OCI-M2 (cell line): ENCODE results near the gene TGFB1.

Source experiments
- DNase-seq: peaks from one replicate; lab custom pipeline; 2025; ENCODE audit not compliant: unreplicated experiment; lab: John Stamatoyannopoulos, UW

Gene TGFB1

DNA sequence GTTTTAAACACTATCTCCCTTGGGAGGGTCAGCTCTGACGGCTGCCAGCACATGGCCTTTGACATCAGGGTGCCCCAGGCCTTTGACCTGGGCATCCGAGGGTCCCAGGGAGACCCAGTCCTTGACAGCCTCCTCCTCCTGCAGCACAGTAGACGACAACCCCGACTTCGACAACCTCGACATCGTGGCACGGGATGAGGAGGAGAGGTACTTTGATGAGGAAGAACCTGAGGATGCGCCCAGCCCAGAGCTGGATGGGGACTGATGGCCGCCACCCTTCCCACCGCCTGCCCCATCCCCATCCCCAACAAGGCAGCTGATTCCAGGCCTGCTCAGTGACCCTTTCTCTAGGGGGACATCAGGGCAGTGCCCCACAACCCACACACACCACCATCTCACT lies 31.3 kb downstream of the TGFB1 start:
- DNase-seq = no peak

DNA sequence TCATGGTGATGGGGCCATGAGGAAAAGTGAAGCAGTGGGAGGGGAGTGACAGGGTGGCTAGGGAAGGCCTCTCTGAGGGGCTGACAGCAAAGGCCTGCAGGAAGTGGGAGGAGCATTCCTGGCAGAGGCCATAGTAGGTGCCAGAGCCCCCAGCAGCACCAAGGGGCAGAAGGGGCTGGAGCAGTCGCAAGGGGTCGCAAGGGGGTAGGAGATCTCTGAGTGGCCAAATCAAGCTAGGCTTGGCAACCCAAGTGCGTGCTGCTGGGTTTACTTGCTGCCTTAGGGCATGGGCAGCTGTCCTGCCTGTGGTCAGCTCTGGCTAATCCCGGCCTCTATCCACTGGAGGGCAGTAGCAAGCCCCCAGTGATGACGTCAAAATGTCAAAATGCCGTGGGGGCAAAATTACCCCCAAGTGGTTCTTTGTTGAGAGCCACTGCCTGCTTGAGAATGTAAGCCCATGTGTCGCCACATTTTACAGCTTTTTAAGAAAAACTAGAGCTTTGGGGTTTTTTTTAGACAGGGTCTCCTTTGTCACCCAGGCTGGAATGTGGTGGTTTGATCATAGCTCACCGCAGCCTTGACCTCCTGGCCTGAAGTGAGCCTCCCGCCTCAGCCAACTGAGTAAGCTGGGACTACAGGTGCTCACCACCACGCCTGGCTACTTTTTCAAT lies 32.0 kb downstream of the TGFB1 start:
- DNase-seq = no peak

DNA sequence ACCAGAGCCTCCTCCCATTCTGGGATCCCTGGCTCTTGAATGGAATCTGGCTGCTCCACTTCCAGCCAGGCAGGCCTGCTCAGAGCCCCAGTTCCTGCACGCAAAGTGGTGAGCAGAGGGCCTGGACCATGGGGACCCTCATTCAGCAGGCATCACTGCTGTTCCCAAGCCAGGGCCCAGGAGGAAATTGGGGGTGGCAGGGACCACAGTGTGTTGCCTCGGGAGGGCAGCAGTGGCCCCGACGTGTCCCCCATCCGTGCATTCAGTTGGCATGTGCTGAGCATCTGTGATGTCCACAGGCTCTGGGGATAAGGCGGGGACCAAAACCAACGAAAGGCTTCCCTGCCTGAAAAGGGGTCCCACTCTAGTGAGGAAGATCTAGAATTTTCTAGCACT lies 32.5 kb downstream of the TGFB1 start:
- DNase-seq = no peak

DNA sequence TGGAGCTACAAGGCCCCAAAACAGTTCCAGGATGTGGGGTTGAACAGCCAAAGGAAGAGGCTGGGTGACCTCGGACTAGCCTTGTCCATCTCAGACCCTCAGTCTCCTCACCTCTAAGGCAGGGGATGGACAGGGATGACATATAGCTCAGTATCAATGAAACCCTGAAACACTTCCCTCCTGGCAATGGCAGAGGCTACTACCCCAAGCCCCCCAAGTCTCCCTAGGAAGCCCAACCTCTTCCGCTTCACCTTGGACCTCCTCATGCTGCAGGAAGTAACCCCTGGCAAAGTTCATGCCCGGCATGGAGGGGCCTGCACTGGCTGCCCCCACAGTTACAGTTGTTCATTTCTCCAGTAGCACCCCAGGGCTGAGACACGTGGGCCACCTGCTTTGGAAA lies 33.2 kb downstream of the TGFB1 start:
- no peak for DNase-seq

DNA sequence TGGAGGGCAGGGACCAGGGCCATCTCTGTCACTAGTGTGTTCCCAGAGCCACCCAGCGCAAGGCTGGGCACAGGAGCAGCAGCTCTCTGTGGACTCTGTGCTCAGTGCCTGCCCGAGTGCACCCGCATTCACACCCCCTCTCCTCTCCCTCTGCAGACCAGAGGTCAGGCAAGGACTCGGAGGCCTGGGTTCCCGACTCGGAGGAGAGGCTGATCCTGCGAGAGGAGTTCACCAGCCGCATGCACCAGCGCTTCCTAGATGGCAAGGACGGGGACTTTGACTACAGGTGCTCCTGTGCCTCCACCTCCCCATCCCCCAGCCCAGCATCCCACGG lies 33.6 kb downstream of the TGFB1 start:
- no peak for DNase-seq

DNA sequence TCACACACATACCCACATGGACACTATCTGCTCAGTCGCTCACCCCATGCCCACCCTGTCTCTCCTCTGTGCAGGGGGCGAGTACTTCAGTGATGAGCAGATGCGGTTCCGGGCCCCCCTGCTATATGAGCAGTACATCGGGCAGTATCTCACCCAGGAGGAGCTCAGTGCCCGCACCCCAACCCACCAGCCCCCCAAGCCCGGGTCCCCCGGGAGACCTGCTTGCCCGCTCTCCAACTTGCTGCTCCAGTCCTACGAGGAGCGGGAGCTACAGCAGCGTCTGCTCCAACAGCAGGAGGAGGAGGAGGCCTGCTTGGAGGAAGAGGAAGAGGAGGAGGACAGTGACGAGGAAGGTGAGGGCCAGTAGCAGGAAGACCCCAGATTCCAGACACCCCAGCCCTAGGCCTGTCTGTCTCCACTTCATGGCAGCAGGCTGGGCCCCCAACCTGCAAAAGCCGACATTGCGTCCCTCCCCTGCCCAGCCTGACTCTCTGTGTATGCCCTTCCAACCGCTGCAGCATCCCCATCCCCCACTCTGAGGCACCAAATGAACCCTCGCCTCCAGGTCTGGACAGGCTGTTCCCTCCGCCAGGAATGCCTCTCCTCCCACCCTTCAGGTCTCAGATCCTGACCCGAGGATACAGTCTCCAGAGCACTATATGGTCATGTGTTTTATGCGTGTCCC lies 34.1 kb downstream of the TGFB1 start:
- no peak for DNase-seq

DNA sequence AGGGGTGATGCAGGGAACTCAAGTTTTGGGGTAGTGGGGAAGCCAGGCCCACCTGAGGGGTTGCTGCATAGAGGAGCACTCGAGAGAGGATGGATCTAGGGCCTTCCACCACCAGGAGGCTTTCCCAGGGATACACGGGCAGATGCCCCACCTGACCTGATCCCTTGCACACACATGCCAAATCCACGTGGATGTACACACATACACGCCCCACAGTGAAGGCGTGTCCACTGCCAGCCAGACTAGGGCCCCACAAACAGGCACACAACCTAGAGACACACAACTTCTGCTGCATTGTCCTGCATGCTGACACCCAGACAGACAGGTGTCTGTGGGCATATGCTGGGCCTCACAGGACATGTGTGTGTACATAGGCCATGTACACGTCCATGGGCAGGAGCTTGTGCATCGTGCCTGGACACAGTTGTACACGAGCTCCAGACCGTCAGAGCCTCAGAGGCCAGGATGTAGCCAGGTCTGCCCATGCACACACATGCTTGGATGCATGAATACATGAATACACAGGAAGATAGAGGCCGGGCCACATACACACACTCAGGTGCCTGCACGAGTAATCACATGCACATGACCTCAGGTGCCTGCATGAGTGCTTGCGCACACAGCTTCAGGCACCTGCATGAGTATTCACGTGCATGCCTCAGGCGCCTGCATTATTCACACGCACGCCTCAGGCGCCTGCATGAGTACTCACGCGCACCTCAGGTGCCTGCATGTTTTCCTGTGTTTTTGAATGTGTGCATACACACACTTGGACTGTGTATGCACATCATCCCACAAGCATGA lies 34.8 kb downstream of the TGFB1 start:
- no peak for DNase-seq

DNA sequence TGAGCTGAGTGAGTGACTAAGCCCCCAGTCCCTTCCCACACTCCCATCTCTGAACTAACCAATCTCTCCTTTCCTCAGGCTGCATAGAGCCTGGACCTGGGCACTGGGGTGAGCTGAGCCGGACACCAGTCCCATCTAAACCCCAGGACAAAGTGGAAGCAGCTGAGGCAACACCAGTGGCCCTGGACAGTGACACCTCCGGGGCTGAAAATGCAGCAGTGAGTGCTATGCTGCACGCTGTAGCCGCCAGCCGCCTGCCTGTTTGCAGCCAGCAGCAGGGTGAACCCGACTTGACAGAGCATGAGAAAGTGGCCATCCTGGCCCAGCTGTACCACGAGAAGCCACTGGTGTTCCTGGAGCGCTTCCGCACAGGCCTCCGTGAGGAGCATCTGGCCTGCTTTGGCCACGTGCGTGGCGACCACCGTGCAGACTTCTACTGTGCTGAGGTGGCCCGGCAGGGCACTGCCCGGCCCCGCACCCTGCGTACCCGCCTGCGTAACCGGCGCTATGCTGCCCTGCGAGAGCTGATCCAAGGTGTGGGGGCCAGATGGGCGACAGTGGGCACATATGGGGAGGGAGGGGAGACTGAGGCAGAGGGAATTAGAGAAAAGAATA lies 37.3 kb downstream of the TGFB1 start:
- DNase-seq = no peak

DNA sequence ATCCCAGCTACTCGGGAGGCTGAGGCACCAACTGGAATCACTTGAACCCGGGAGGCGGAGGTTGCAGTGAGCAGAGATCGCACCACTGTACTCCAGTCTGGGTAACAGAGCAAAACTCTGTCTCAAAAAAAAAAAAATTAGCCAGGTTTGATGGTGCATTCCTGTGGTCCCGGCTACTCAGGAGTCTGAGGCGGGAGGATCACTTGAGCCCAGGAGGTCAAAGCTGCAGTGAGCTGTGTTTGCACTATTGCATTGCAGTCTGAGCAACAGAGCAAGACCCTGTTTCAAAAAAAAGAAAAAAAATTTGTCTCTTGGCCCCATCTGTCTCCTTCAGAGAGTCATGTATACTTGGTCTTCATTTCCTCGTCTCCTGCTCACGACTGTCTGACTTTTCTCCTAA lies 42.1 kb downstream of the TGFB1 start:
- no peak for DNase-seq

DNA sequence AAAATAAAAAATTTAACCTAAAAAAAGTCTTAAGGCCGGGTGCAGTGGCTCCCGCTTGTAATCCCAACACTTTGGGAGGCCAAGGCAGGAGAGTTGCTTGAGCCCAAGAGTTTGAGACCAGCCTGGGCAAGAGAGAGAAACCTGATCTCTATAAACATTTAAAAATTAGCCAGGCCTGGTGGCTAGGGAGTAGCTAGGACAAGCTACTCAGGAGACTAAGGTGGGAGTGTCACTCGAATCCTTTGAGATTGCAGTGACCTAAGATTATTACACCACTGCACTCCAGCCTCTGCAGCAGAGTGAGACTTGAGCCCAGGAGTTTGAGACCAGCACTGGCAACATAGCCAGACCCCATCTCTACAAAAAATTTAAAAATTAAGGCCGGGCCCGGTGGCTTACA lies 42.6 kb downstream of the TGFB1 start:
- no peak for DNase-seq

DNA sequence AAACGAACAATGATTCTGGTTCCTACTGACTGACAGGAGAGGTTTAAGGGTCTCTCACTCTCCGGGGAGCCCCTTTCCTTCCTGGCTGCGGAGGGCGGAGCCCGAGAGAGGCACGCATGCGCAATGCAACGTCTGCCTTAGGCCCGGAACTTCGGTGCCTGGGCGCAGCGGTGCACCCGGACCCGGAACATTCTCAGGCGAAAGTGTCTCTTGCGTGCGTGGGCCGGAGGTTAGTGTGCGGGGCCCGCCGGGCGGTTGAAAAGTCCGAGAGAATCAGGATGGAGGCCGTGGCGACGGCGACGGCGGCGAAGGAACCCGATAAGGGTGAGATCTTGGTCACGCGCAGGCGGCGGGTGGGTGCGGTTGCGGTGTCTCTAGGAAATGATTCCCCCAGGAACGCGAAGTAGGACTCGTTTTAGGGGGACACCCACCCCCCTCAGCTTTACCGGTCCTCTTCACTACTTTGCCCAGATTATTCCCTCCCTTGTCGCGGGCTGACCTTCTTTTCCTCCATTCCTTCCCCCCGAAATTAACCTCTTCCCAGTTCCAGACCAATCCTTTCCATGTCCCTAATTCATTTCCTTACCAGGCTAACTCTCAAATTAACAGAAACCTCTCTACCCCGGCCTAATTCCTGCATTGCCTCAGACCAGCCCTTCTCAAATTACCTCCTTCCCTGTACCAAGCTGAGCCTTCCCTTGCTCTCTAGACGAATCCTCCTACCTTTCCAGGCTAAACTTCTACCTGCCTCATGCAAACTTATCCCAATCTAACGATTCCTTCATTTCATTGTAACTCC lies 43.5 kb downstream of the TGFB1 start, which contains the start of gene CCDC97:
Gene CCDC97 (plus strand): TSS at position 140 of the 799 bp plus-strand sequence. CDS start 139 bp downstream, at position 279.
- DNase-seq = peak; percentile 71

DNA sequence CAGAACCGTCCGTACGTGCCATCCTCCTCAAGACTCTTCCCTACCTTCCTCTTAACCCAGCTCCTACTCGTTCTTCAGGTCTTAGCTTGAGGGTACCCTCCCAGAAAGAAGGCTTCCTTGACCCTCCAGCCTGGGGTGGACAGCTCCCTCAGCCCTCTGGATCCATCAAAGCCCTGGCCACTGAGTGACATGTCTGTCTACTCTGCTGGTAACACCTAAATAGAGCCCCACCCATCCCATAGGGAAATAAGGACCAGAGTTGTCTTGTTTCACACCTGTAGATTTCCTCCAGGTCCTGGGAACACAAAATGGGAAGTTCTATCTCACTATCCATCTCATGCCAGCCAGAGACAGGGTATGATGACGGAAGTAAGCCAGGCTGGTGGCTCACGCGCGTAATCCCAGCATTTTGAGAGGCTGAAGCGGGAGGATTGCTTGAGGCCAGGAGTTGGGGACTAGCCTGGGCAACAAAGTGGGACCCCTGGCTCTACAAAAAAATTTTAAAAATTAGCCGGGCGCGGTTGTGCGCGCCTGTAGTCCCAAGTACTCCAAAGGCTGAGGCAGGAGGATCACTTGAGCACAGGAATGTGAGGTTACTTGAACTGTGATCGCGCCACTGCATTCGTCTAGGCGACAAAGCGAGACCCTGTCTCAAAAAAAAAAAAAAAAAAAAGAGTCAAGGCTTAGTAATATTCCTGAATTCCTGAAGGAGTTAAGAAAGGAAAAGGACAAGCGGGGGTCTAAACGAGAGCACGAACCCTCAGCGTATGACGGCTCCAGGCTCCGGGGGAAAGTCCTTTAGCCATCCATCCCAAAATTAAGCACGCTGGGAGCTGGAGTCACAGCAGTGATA lies 44.3 kb downstream of the TGFB1 start:
- no peak for DNase-seq

DNA sequence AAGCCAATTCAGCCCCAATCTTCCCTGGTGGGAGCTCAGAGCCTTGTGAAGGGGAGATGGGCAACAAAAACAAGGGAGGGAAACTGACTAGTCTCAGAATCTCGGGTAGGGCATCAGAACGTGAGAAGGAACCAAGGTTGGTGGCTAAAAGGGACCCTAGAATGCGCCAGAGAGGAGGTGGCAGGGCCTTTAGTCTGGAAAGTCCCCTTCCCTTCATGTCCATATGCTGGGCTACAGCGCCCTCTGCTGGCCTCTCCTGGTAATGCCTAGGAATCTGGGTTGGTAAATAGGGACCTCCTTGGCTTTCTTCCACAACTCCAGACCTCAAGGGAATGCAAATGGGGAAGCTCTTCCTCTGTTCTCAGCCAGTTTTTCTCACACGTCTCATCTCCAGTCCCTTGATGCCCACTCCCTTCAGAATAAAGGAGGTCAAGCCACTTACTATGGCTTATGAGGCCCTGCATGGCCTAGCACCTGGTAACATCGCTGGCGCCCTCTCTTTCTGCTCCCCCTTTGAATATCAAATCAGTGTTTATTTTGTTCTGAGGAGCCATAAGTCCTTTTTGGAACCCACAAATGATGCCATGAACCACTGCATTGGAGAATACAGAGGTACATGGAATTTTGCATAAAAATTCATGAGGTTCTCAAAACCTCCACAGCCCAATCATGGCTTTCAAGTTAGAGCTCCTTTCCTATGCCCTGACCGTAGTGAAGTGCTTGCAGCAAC lies 45.1 kb downstream of the TGFB1 start:
- DNase-seq = peak; percentile 82

DNA sequence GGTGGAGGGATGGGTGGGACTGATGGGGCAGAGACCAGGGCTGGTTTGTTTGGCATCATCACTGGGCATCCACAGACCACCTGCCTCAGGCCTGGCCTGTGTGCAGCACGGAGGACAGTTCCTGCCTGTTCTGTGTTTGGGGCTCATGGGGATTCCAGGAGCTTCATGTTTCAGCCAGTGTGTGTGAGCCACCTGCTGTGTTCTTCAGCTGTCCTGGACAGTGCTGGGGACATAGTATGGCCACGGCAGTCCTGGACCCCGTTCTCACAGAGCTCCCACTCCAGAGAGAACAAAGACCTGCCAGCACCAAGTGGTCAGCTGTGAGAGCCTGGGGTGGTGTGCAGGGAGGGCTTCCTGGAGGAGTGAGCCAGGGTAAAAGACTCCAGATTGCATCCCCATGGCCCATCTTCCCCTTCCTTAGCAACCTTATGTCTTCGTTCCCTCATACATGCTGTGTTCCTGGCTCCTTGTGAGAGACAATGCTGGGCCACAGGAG lies 45.7 kb downstream of the TGFB1 start:
- DNase-seq = no peak

DNA sequence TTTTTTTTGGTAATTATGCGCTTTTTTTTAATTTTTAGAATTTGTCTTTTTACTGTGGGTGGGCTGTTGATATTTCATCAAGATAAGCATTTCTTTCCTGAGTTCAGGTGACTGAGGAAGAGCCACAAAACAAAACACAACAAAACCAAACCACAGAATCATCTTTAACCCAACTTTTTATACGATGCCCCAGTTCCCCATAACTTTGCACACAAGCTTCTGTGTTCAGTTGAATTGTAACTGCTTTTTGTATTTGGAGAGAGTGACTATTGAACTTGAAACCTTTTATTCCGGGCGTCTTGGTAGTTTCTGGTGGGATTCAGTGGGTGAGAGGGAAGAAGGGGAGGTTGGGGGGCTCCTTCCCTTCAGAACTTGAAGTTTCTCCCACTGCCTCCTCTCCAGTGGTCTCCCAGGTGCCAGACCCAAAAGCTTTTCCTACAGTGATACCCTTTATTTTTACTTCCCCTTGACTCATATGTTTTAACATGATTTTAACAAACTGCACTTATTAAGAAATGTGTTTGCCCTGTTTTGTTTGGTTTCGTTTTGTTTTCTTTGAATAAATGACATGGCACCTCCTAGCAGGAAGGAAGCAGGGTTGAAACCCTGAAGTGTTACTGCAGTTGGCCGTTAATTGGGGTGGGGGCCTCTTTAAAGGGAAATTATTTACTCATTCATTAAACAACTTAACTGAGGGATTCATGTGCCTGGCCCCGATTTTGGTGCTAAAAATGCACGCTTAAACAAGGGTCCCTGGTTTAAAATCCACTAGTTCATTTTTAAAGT lies 46.4 kb downstream of the TGFB1 start:
- DNase-seq = no peak

DNA sequence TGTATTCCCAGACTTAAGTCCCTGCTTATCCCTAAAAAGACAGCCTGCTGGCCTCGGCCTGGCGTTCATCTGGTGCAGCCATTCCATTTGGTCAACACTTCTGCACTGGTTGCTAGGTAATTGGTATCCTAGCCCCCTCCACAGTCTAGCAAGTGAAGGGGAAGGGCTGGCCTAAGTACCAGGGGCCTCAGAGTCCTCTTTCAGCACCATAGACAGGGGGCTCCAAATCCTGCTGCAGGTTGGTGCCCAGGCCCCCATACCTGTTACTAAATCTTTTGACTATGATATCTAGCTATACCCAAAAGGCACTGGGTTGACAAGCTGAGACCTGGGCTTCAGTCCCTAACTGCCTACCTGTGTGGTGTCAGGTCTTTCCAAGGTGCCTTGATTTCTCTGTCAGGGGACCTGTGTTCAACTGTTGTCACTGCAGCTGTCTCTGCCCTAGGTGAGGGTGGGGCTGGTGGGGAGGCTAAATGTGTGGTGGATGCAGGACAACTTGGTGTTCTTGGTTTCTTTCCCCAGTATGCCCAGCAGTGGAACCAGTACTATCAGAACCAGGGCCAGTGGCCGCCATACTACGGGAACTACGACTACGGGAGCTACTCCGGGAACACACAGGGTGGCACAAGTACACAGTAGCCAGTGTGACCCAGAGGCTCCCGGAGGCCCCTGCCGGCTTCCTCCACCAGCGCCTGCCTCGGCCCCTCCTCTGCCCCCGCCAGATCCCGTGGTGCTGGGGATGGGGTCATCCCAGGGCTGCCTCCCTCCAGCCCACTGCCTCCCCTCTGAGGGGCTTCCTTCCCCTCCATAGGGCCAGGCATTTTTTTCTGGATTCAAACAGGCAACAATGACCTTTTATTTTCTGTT lies 47.6 kb downstream of the TGFB1 start:
- no peak for DNase-seq

DNA sequence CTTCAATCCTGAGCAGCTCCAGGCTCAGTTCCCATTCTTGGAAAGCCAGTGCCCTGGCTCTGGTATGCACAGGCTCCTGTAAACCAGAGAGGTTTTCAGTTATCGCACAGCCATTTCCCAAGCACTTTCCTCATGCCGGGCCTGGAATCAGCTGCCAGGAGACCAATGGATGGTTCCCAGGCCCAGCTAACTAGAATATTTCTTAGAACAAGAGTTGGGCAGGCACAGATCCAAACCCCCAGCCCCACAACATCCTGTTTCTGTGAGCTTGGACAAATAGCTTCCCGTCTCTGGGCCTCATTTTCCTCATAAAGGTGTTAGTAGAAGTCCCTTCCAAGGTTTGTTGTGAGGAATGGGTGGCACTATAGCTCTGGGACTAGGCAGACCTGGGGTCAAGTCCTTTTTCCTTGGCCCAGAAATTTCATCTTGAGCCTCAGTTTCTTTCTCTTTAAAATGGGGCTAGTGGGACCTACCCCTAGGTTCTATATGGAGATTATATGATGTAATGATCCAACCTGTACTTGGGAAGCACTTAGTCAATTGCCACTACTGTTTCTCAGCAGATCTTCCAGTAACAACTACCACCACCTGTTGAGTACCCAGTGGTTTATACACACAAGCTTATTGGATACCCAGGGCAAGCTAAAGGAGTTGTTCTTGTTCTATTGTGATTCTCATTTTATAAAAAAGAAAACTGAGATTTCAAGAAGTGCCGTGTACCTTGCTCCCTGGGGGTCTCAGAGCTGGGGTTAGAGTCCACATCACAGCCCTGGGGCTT lies 48.8 kb downstream of the TGFB1 start:
- DNase-seq = no peak
